HUES6 (cell line): ENCODE results near the gene DCAF8.
A peak's percentile ranks its signal among the peaks of the same experiment; 100 is the strongest.

Experiments
- H3K27ac ChIP-seq: 2 replicates; pipeline ENCODE4 v1.7.0; 2013; ENCODE audit warnings: low read depth, mild to moderate bottlenecking, low read length, inconsistent platforms
- H3K27me3 ChIP-seq: 2 replicates; pipeline ENCODE4 v1.6.1; 2013; ENCODE audit warnings: low read length; ENCODE audit not compliant: control insufficient read depth, insufficient read depth
- H3K36me3 ChIP-seq: 2 replicates; pipeline ENCODE4 v1.6.1; 2013; ENCODE audit warnings: low read length; ENCODE audit not compliant: control insufficient read depth, insufficient read depth
- H3K4me1 ChIP-seq: 2 replicates; pipeline ENCODE4 v1.6.1; 2013; ENCODE audit warnings: low read length; ENCODE audit not compliant: control insufficient read depth, insufficient read depth
- H3K4me3 ChIP-seq: 2 replicates; pipeline ENCODE4 v1.5.1; 2013; ENCODE audit warnings: low read depth, low read length
- H3K9ac ChIP-seq: one replicate; pipeline ENCODE4 v1.6.1; 2013; ENCODE audit warnings: mild to moderate bottlenecking, low read length
- H3K9me3 ChIP-seq: 2 replicates; pipeline ENCODE4 v1.6.1; 2013; ENCODE audit warnings: low read depth, low read length; ENCODE audit not compliant: control insufficient read depth, insufficient read depth

Gene DCAF8

GRCh38 chr1:160209321-160210046 is 52.9 kb downstream of the DCAF8 start:
- no peak overlapping the region for H3K27ac ChIP-seq
- no peaks in the 10 kb centered on the region for H3K27me3 ChIP-seq
- H3K9me3 ChIP-seq: no peaks in the 10 kb centered on the region
- H3K36me3 ChIP-seq: peaks cover 75% of the 10 kb centered on the region
- H3K4me1 ChIP-seq: peaks cover 57% of the 10 kb centered on the region
- H3K4me3 ChIP-seq: no peak overlapping the region
- no peak overlapping the region for H3K9ac ChIP-seq

GRCh38 chr1:160208557-160209320 is 53.6 kb downstream of the DCAF8 start:
- H3K4me3 ChIP-seq: no peak overlapping the region
- H3K4me1 ChIP-seq: peaks cover 64% of the 10 kb centered on the region
- no peaks in the 10 kb centered on the region for H3K9me3 ChIP-seq
- H3K36me3 ChIP-seq: peaks cover 68% of the 10 kb centered on the region
- no peak overlapping the region for H3K9ac ChIP-seq
- H3K27me3 ChIP-seq: no peaks in the 10 kb centered on the region
- H3K27ac ChIP-seq: no peak overlapping the region

DNA sequence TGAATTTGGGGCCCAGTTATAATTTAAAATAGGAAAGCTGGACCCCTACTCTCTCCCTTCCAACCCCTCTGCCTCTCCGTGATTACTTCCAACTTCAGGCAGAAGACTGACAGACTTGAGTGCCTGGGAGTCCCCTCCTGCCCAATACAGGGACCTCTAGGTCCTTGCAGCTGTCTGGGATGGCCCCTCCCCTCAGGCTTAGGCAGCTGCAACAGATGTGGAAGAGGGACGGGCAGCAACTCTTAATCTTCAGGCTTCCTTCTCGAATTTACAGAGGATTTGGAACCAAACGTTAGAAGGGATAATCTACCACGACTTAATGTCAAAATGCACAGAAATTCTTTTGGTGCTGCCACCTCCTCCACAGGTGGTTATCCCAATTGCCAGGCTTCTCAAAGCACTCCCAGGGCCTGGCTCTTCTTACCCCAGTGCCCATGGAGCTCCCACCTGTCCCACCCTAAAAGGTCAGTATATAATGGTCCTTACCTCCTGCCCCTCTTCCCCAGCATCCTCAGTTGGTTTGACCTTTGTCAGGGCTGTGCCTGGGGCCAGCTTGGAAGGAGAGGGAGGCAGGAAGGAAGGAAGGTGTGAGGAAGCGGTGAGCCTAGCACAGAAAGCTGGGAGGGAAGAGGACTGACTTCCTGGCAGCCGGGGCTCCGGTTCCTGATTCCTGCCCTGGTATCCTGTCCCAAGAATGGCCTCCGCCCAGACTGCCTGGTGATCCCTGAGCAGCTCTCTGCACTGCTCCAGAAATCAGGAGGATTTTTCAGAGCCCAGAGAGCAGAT is 54.4 kb downstream of the DCAF8 start:
- H3K9me3 ChIP-seq: no peaks in the 10 kb centered on the region
- no peak overlapping the region for H3K9ac ChIP-seq
- H3K4me1 ChIP-seq: peaks cover 64% of the 10 kb centered on the region
- H3K27ac ChIP-seq: no peak overlapping the region
- H3K36me3 ChIP-seq: peaks cover 61% of the 10 kb centered on the region
- H3K27me3 ChIP-seq: no peaks in the 10 kb centered on the region
- H3K4me3 ChIP-seq: no peak overlapping the region; the same call in 1 of the 2 replicates

GRCh38 chr1:160207118-160207650 is 55.2 kb downstream of the DCAF8 start:
- Histone ChIP-seq H3K9ac (peak overlapping the region; percentile 97), H3K27me3 (no peaks in the 10 kb centered on the region), H3K4me3 (peak overlapping the region; percentile 87), H3K27ac (no peak overlapping the region), H3K36me3 (peaks cover 53% of the 10 kb centered on the region), H3K9me3 (no peaks in the 10 kb centered on the region), H3K4me1 (peaks cover 64% of the 10 kb centered on the region)

DNA sequence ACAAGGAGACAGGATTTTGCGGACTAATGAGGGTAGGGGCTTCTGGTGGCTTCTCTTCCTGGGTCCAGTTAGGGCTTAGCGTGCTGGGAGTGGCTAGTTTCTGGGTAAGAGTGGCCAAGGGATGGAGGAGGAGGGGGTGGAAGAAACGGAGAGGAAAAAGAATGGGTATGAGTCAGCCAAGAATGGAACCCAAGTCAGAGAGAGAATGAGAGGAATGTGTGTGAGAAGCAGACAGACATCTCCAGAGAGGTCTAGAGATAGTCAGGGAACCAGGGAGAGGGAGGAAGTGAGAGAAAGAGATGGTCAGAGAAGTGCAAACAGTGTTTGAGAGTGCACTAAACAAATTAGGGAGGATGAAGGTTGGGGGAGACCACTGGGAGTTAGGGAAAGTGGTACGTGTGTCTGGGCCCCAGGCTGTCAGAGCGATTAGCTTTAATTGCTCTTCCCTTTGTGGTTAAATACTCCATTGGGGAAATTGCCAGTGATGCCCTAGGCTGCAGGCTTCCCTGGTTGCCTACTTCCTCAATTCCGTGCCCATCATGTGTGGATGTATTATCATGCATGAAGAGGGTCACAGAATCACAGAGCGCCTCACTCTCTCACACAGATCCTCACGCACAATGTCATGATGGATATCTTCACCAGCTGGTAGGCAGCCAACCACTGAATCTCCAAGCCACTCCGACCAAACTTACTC is 55.8 kb downstream of the DCAF8 start:
- H3K27ac ChIP-seq: peak overlapping the region; percentile 93; the same call in 1 of the 2 replicates
- peaks cover 47% of the 10 kb centered on the region for H3K36me3 ChIP-seq
- no peaks in the 10 kb centered on the region for H3K9me3 ChIP-seq
- peak overlapping the region; percentile 87 for H3K4me3 ChIP-seq
- H3K4me1 ChIP-seq: peaks cover 64% of the 10 kb centered on the region
- H3K9ac ChIP-seq: peak overlapping the region; percentile 97
- H3K27me3 ChIP-seq: no peaks in the 10 kb centered on the region

- H3K36me3 ChIP-seq: peaks cover 42% of the 10 kb centered on the region
- H3K4me1 ChIP-seq: peaks cover 64% of the 10 kb centered on the region
Measured at GRCh38 chr1:160206036-160206389, 56.3 kb downstream of the DCAF8 start.

GRCh38 chr1:160205242-160206035 is 56.9 kb downstream of the DCAF8 start, which contains the start of gene PEA15:
TSS of gene PEA15 (plus strand) at chr1:160205384. CDS start at chr1:160211545, 6,161 bp downstream.
- H3K27ac ChIP-seq: peak within 1 kb of the TSS; percentile 93
- H3K9ac ChIP-seq: peak within 1 kb of the TSS; percentile 97
- H3K36me3 ChIP-seq: peaks cover 37% of the 10 kb centered on the region
- no peaks in the 10 kb centered on the region for H3K9me3 ChIP-seq
- H3K4me3 ChIP-seq: peak within 1 kb of the TSS; percentile 87
- no peaks in the 10 kb centered on the region for H3K27me3 ChIP-seq
- H3K4me1 ChIP-seq: peaks cover 59% of the 10 kb centered on the region

More at GRCh38 chr1:160206036-160206389, 56.3 kb downstream of the DCAF8 start:
- Histone ChIP-seq H3K27ac (peak overlapping the region; percentile 93; the same call in 1 of the 2 replicates), H3K9ac (peak overlapping the region; percentile 97), H3K4me3 (peak overlapping the region; percentile 87), H3K9me3 (no peaks in the 10 kb centered on the region), H3K27me3 (no peaks in the 10 kb centered on the region)

DNA sequence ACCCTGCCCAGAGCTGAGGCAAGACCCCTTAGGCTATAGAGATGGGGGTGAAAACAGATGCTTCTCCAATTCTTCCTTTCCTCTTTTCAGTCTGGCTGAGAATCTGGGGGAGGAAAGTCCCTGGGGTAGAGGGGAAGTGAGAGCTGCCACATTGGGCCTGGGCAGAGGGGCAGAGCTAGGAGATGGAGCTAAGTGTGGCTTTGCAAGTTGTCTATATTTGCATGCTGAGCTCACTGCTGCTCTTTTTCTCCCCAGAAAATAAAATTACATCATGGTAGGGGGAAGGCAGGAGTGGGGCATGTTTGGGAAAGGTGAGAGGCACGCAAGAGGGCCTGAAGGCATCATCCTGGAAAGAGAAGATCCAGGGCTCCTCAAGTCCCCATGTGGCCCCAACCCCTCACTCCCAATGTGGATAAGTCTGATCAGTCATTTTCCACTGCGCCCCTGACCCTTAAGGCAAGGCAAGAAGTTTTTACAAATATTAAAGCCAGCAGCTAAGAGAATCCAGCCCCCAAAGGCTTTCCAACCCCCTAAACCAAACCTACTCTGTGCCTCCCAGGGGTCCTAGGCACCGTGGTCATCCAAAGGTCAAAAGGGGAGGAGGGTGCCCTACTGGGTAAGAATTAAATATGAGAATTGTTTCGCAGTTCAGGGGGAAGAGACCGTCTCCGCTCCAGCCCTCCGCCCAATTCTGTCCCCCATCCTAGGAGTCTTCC is 57.7 kb downstream of the DCAF8 start:
- H3K4me3 ChIP-seq: peak overlapping the region; percentile 53
- H3K4me1 ChIP-seq: peaks cover 51% of the 10 kb centered on the region
- H3K27ac ChIP-seq: no peak overlapping the region; the same call in 1 of the 2 replicates
- peak overlapping the region; percentile 31 for H3K9ac ChIP-seq
- H3K36me3 ChIP-seq: peaks cover 29% of the 10 kb centered on the region
- H3K27me3 ChIP-seq: no peaks in the 10 kb centered on the region
- no peaks in the 10 kb centered on the region for H3K9me3 ChIP-seq

- H3K4me1 ChIP-seq: peaks cover 12% of the 10 kb centered on the region
- no peak overlapping the region for H3K9ac ChIP-seq
- H3K27ac ChIP-seq: no peak overlapping the region
- H3K27me3 ChIP-seq: no peaks in the 10 kb centered on the region
- H3K9me3 ChIP-seq: no peaks in the 10 kb centered on the region
- H3K36me3 ChIP-seq: no peaks in the 10 kb centered on the region
- no peak overlapping the region for H3K4me3 ChIP-seq
Measured at GRCh38 chr1:160200786-160201185, 61.6 kb downstream of the DCAF8 start.
